Mucosa of descending colon (tissue), 3 donors: ENCODE data around the gene MRPS14. TPM values are rescaled to one million over a fixed set of nuclear protein-coding genes. Genes with fewer than 3 reads are reported as not detected.

Experiments used
- ATAC-seq: fragments of 200-7000 bp; cut with Tn5 transposase; one replicate; pipeline ENCODE4 v1.9.1; 2020; ENCODE audit warnings: mild to moderate bottlenecking, moderate library complexity
- DNase-seq, 3 donors: peaks; one replicate each; pipeline ENCODE4 v3.0.0-alpha.2; 2020
- H3K36me3 ChIP-seq: fragments of 200-600 bp; one replicate; pipeline ENCODE4 v1.8.0; 2021; ENCODE audit warnings: low read depth, mild to moderate bottlenecking
- H3K4me1 ChIP-seq: fragments of 200-600 bp; one replicate; pipeline ENCODE4 v1.8.0; 2021; ENCODE audit warnings: low read depth, mild to moderate bottlenecking
- H3K4me3 ChIP-seq: fragments of 200-600 bp; one replicate; pipeline ENCODE4 v1.8.0; 2021; ENCODE audit warnings: mild to moderate bottlenecking
- H3K9me3 ChIP-seq: fragments of 200-600 bp; one replicate; pipeline ENCODE4 v1.8.0; 2021; ENCODE audit warnings: mild to moderate bottlenecking
- intact Hi-C, 2 donors: fragments of 100-400 bp; cut with DNase I in 1 of 2; cut with micrococcal nuclease in 1 of 2; formaldehyde crosslinking; loops; one replicate each; pipeline versions ENCODE4 v1.11.0 to v1.11.1; 2022; cut with DNase I, micrococcal nuclease
- long read RNA-seq, 2 donors: library from polyadenylated mRNA; unstranded; transcript quantifications; one replicate each; pipeline ENCODE4 v2.0.0, GENCODE V29; 2019 to 2021
- total RNA-seq, 3 donors: library from RNA; stranded (reverse); fragmentation: NEBNext Ultra II Directional in 2 of 3; extraction: Animal tissue kit (Norgen Biotek cat#: 25700) in 2 of 3; gene quantifications; one replicate each; pipeline versions ENCODE4 v1.2.1 to v1.2.4, GENCODE V29; 2021 to 2023
- TF ChIP-seq, protein P1 (sequence below): fragments of 200-600 bp; IDR thresholded peaks from one replicate; pipeline ENCODE4 v1.8.0; 2022; ENCODE audit warnings: antibody characterized with exemption, mild to moderate bottlenecking
- donor health status: DM: no; HTN: no; CAD: no; lungs with moderate emphysema.
- donor health status: DM: no; HTN: no; CAD: no.
- donor health status: DM: no; HTN: yes; CAD: no.

MRPS14 gene
- total RNA-seq = 10 to 100 TPM; 24.0 to 29.5 (median 26.2) TPM
- long read RNA-seq, donor 1, transcript MRPS14-202 (3 exons, 2,115 nt) = major isoform, 25 of 28 reads
- long read RNA-seq, donor 1, partial matches to known transcripts = 0 of 28 reads
- long read RNA-seq, donor 1, other reads (novel, unspliced or antisense) = 2 of 28 reads
- long read RNA-seq, donor 2, transcript MRPS14-202 (3 exons, 2,115 nt) = major isoform, 36 of 37 reads
- long read RNA-seq, donor 2, partial matches to known transcripts = 0 of 37 reads
- long read RNA-seq, donor 2, other reads (novel, unspliced or antisense) = 1 of 37 reads

DNA sequence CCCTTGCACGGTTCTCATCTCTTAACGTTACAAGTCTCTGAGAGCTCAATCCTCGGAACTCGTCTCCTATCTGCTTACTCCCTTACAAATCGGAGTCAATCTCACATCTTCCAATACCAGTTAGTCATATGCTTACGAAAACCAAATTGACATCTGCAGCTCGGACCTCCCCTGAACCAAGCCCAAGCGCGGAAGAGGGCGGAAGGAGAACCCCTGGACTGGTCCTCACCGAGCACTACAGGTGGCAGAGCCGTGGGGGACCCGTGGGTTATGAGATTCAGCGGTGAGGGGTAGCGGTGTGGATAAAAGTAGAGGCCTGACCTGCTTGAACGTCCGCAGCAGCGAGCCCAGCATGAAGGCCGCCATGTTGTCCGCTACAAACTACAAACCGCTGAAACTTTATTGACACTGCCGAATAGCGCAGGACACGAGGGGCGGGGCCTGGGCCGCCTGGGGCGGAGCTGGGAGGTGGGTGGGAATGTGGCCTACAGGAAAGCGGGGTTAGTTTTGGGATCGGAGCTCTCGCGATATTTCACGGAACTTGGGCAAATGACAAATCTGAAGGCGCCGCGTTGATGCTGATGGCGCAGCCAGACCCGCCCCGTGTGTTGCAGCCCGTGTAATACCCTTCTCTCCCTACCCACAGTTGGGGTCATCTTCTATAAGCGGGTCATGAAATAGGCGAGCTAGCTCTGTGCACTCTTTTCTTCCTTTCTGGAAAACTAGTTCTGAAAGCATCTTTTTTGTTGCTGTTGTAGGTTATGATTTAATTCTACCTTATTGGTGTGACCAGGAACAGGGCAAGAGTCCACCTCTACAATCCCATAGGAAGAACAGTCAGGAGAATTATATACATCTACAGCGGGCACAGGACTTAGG is at the start of gene MRPS14:
MRPS14 (minus strand) TSS at position 383 of the 879 bp plus-strand sequence; CDS start at position 366, 17 bp downstream.
- TF ChIP-seq, protein P1, sequence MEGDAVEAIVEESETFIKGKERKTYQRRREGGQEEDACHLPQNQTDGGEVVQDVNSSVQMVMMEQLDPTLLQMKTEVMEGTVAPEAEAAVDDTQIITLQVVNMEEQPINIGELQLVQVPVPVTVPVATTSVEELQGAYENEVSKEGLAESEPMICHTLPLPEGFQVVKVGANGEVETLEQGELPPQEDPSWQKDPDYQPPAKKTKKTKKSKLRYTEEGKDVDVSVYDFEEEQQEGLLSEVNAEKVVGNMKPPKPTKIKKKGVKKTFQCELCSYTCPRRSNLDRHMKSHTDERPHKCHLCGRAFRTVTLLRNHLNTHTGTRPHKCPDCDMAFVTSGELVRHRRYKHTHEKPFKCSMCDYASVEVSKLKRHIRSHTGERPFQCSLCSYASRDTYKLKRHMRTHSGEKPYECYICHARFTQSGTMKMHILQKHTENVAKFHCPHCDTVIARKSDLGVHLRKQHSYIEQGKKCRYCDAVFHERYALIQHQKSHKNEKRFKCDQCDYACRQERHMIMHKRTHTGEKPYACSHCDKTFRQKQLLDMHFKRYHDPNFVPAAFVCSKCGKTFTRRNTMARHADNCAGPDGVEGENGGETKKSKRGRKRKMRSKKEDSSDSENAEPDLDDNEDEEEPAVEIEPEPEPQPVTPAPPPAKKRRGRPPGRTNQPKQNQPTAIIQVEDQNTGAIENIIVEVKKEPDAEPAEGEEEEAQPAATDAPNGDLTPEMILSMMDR = no peak
- DNase-seq (peak; percentile 98 to 99 (median 99)), ATAC-seq (peak; percentile 100)
- no peaks in the 10 kb centered on the region for H3K4me1 ChIP-seq
- no peaks in the 10 kb centered on the region for H3K9me3 ChIP-seq
- intact Hi-C loops = no loop called here
- H3K4me3 ChIP-seq = peak within 1 kb of the TSS; percentile 48
- H3K36me3 ChIP-seq = no peaks in the 10 kb centered on the region

GRCh38 chr1:175072099-175072951 is 49.1 kb upstream of the MRPS14 start:
- no peaks in the 10 kb centered on the region for H3K9me3 ChIP-seq
- peak in 1 of 3 donors; percentile 17 for DNase-seq
- intact Hi-C loops = no loop called here
- peak; percentile 51 for ATAC-seq
- TF ChIP-seq, protein P1 = no peak
- H3K4me3 ChIP-seq = no peak overlapping the region
- H3K4me1 ChIP-seq = no peaks in the 10 kb centered on the region
- no peaks in the 10 kb centered on the region for H3K36me3 ChIP-seq

DNA sequence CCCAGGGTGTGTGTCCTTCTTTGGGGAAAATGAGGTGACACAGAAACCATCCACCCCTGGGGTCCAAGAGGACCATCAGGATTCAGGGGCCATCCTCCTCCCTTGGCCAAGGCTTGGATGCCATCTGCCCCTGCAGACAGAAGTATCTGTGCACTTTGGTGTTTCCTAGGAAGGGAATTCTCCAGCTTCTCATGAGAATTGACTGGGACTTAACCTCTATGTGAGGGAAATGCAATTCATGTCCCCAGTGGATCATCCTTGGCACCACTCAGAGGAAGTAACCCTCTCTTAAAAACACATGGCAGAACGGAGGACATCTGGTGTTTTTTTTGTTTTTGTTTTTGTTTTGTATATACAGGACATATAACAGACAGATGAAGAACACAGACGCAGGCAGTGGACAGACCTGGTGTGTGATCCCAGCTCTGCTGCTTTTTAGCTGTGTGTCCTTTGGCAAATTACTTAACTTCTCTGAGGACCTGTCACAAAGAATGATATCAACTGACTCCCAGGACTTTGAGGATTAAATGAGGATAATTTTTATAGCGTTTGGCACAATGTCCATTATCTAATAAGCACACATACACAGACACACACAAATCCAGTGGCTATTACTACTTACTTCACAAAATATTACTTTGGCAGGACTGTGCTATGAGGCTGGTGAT is 48.2 kb upstream of the MRPS14 start:
- no peak for ATAC-seq
- no peaks in the 10 kb centered on the region for H3K4me1 ChIP-seq
- no peaks in the 10 kb centered on the region for H3K9me3 ChIP-seq
- DNase-seq = no peak
- no peak overlapping the region for H3K4me3 ChIP-seq
- TF ChIP-seq, protein P1 = no peak
- intact Hi-C loops = no loop called here
- no peaks in the 10 kb centered on the region for H3K36me3 ChIP-seq

GRCh38 chr1:175070818-175071217 is 47.6 kb upstream of the MRPS14 start:
- no peak for DNase-seq
- ATAC-seq = no peak
- intact Hi-C loops = no loop called here

More at GRCh38 chr1:175070818-175071217, 47.6 kb upstream of the MRPS14 start:
- Histone ChIP-seq H3K36me3 (no peaks in the 10 kb centered on the region), H3K4me1 (no peaks in the 10 kb centered on the region), H3K4me3 (no peak overlapping the region), H3K9me3 (no peaks in the 10 kb centered on the region)
- TF ChIP-seq, protein P1 = no peak
